Inflammatory macrophage treated with lipopolysaccharide for 1 hour (primary cell): ENCODE data around the gene DDX52.

Experiments used
- DNase-seq, 2 donors: peaks; one replicate each; pipeline ENCODE4 v3.0.0-alpha.2; 2020 to 2022

The DDX52 gene

DNA sequence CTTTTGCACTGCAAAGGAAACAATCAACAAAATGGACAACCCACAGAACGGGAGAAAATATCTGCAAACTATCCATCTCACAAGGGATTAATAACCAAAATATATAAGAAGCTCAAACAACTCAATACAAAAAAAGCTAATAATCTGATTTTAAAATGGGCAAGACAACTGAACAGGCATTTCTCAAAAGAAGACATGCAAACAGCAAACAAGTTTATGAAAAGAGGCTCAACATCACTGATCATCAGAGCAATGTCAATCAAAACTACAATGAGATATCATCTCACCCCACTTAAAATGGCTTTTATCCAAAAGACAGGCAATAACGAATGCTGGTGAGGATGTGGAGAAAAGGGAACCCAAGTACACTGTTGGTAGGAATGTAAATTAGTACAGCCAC lies 68.8 kb downstream of the DDX52 start:
- no peak for DNase-seq

DNA sequence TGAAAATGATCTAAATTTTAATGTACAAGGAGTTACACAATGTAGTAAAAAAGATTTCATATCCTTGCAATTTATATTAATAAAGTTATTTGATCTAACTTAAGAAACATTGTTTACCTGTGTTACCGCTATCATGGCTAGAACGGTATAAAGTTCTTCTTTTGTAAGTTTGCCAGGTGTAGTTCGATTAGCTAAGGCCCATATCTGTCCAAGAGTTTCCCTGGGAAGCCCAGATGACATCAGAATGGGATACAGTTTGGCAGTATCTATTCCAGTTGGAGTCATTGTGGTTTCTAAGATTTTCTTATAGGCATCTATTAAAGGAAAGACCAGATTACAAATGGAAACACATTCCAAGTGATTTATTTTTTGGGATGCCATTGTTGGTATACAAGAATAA lies 71.6 kb downstream of the DDX52 start:
- no peak for DNase-seq

DNA sequence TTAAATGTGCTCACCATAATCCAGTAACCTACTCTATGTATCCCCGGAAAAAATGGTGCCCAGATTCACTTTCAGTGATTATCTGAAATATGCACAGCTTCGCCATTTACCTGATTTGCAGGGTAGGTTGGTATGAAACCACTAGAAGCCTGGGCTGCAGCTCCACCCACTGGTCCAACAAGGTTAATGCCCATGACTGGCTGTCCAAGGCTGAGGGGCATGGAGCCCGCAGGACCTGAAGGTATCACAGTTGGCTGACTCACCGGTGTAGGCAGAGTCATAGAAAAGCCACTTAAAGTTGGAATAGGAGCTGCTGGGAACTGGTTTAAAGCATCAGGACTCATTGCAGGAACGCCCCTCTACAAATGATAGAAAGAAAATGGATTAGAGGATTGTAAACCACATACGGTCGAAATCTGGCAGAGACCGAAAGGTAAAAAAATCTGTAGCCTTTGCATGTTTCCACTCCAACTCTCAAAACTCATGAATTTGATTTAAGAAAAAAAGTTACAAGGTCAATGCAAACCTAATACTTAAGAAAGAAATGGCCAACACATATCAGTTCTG lies 72.6 kb downstream of the DDX52 start:
- no peak for DNase-seq

DNA sequence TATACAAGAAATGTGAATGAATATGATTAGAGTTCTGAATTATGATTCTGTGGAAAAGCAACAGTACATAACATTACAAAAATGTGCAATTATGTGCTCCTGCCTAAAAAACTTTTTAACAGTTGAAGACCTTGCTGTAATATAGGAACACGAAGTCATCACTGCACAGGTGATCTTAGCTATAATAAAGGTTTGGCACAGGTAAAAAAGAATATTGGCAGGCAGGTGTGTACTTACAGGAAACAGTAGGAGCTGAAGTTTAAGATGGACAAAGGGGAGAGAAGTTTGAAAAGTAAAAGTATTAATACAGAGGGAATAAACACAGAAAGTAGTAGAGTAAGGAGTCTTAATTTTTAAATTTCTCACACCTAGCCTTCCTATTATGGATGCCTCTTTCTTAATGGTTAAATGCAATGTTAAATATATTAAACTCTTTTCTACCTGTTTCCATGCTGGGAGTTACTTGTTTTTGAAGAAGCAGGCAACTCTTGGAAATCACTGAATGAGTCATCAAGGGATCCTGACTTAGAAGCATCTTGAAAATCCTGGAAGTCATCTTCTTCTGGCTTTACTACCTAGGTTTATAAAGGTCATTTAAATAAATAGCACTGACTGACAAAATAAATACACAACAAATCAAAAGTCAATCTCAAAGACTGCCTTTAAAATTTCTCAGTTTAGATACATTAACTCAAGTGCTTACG lies 74.7 kb downstream of the DDX52 start:
- no peak for DNase-seq

DNA sequence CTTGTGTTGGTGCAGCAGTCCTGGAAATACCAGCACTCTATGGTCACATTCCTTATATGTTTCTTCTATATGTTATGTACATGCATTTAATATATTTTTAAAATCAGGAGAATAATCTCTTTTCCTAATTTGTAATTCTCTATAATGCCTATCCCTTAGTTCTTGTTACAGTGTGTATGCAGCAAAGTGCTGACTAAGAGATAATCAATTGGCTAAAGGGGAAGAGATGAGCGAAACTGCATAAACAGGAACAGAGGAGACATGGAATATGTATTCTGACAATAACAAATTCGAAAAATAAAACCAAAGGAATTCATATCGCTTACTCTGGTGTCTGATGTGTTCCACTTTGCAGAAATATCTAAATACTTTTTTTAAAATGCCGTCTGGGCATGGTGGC lies 75.7 kb downstream of the DDX52 start:
- DNase-seq: no peak

DNA sequence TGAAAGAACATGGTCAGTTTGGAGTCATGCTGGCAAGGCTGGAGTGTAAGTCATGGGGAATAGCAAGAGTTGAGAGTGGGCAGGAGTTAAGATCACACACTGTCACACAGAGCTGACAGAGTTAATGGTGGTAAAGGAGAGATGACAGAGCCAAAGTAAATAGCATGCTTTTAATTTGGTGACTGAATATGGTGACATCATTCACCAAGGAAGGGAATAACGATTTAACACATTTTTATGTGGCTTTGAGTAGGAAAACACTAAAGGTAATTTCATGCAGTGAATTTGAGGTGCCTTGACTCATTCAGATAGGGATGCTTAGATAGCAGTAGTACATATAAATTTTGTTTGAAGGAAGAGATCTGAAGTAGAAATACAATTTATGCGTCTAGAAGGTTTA lies 76.1 kb downstream of the DDX52 start:
- no peak for DNase-seq

DNA sequence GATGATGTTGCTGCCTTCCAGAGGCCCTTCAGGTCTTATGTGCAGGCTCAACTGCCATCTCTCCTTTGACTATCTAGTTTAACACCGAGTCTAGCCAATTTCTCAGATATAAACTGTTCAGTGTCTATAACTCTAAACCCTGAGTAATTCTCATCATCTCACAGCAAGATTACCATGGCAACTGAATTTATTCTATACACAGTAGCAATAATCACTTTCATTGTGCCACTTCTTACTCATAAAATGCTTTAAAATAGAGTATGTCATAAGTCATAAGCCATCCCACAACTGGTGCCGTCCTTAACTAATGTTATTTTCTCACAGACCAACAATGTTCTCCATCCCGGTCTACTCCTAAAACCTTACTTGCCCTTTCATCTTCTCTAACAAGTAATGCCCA lies 79.0 kb downstream of the DDX52 start:
- DNase-seq: no peak

DNA sequence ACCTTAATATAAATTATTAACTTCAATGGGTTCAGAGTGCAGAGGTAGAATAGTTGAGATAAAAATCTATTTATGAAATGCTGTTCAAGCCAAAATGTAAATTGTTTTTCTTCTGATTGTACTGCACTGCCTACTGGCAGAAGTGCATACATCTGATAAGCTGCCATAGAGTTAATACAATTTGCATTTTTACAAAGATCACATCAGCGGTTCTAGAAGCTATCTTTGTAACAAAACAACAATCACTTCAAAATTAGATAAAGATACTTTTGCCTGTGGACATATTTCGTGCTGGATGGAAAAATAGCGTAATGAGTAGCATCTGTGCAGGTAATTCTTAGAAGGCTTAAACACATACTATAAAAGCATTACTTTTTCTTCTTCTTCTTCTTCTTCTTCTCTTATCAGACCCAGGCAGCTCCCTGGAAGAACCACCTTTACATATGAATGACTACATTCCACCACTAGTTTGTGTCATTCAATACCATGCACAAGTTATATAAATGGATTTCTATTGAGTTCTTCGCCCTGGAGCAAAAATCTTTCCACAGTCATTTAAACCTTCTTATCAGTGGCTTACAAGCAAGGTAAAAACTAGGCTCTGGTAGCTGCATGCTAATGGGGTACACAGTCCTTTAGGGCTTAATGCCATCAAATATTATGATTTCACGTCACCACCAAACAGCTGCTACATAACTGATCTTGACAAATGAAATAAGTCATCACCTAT lies 81.1 kb downstream of the DDX52 start:
- no peak for DNase-seq
